Measurements from ENCODE around the gene PARD6A. TPM values are rescaled to one million over a fixed set of nuclear protein-coding genes. Genes with fewer than 3 reads are reported as not detected.

PARD6A gene
- total and polyA plus RNA-seq, 2 of the 13 experiments (the other 11 are each of a cell fraction or from before 2014, with no cell fraction given): 3.5 to 4.3 TPM

DNA sequence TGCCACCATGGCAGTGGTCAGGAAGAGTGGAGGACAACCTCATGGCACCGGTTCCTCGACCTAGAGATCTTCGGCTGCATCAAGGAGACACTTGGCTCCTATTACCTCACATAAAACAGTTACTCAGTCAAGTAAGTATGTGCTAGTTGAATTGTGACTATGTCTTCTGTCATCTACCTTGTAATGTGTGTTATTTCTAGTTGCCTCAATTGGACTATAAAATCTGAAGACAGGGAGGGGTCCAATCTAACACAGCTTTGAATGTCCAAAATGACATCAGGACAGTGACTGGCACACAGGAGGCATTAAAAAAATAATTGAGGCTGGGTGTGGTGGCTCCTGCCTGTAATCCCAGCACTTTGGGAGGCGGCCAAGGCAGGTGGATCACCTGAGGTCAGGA is 23.0 kb downstream of the PARD6A start:
- H3K4me3 ChIP-seq (replicated peaks in 1 of 3; ENCODE audit: insufficient read depth in 1 of 3, low read depth in 2 of 3, low read length in 3 of 3): no peak overlapping the region
- H3K27ac ChIP-seq (ENCODE audit: extremely low read length, insufficient read depth, low read length): no peak overlapping the region
- CTCF ChIA-PET (ENCODE audit: low intra/inter-chr PET ratio, low total read pairs): no interaction called here
- no peaks in the 10 kb centered on the region for H3K9me3 ChIP-seq (ENCODE audit: low read length)
- FAIRE-seq (no peak), ATAC-seq (no peak), DNase-seq (ENCODE audit: low spot score) (no peak)
- H4K20me1 ChIP-seq (ENCODE audit: insufficient read depth, low read length): no peaks in the 10 kb centered on the region
- no peak for TF ChIP-seq ZNF660 (CRISPR knock-in tag; IDR thresholded peaks at IDR 0.05; ENCODE audit: borderline replicate concordance, low read depth)
- TF ChIP-seq ZNF639 (CRISPR knock-in tag; conservative IDR thresholded peaks at IDR 0.05): no peak
- no peaks in the 10 kb centered on the region for H3K27me3 ChIP-seq (ENCODE audit: control insufficient read depth in 1 of 2, insufficient read depth in 2 of 2, low read length in 2 of 2)
- no TSS peak for BruUV-seq (replicated peaks)
- intact Hi-C loops (cut with micrococcal nuclease; ENCODE audit: unreplicated experiment): no loop called here
- POLR2A ChIA-PET: no interaction called here
- H3K4me1 ChIP-seq (ENCODE audit: insufficient read depth, low read length): no peaks in the 10 kb centered on the region
- in situ Hi-C loops (cut with HindIII; ENCODE audit: extremely low pct_ligation_motif_present, low pct_unique_long_range_greater_than_20kb): no loop called here
- H3K9ac ChIP-seq (ENCODE audit: insufficient read depth, low read depth, low read length): no peak overlapping the region
- no peaks in the 10 kb centered on the region for H3K79me2 ChIP-seq (ENCODE audit: insufficient read depth, low read length)
- 96% methylated on average over 4 of the region's 4 CpGs for WGBS (ENCODE audit: low lambda C conversion rate)
- H2AFZ ChIP-seq (ENCODE audit: low read length): no peak overlapping the region
- H3K36me3 ChIP-seq (replicated peaks in 1 of 2; ENCODE audit: control insufficient read depth in 1 of 2, insufficient read depth in 2 of 2, low read length in 2 of 2): peaks cover 15 to 32% of the 10 kb centered on the region in 2 experiments
- H3K4me2 ChIP-seq (ENCODE audit: low read depth, low read length): no peak overlapping the region

- ChIA-PET CTCF (ENCODE audit: low intra/inter-chr PET ratio, low total read pairs) (no interaction called here), POLR2A (no interaction called here)
- Histone ChIP-seq H2AFZ (ENCODE audit: low read length) (no peak overlapping the region), H4K20me1 (ENCODE audit: insufficient read depth, low read length) (no peaks in the 10 kb centered on the region), H3K9me3 (ENCODE audit: low read length) (no peaks in the 10 kb centered on the region), H3K79me2 (ENCODE audit: insufficient read depth, low read length) (no peaks in the 10 kb centered on the region), H3K4me1 (ENCODE audit: insufficient read depth, low read length) (no peaks in the 10 kb centered on the region), H3K27me3 (ENCODE audit: control insufficient read depth in 1 of 2, insufficient read depth in 2 of 2, low read length in 2 of 2) (no peaks in the 10 kb centered on the region), H3K36me3 (replicated peaks in 1 of 2; ENCODE audit: control insufficient read depth in 1 of 2, insufficient read depth in 2 of 2, low read length in 2 of 2) (peaks cover 15 to 27% of the 10 kb centered on the region in 2 experiments), H3K4me2 (ENCODE audit: low read depth, low read length) (no peak overlapping the region), H3K27ac (ENCODE audit: extremely low read length, insufficient read depth, low read length) (no peak overlapping the region), H3K4me3 (replicated peaks in 1 of 3; ENCODE audit: insufficient read depth in 1 of 3, low read depth in 2 of 3, low read length in 3 of 3) (no peak overlapping the region), H3K9ac (ENCODE audit: insufficient read depth, low read depth, low read length) (no peak overlapping the region)
- no peak for DNase-seq (ENCODE audit: low spot score)
- no TSS peak for BruUV-seq (replicated peaks)
- in situ Hi-C loops (cut with HindIII; ENCODE audit: extremely low pct_ligation_motif_present, low pct_unique_long_range_greater_than_20kb) (no loop called here), intact Hi-C loops (cut with micrococcal nuclease; ENCODE audit: unreplicated experiment) (no loop called here)
- no peak for FAIRE-seq
- TF ChIP-seq DRAP1 (CRISPR knock-in tag; IDR thresholded peaks at IDR 0.05) (no peak), GLI4 (CRISPR knock-in tag; IDR thresholded peaks at IDR 0.05; ENCODE audit: borderline replicate concordance) (no peak), TOE1 (CRISPR knock-in tag; IDR thresholded peaks at IDR 0.05) (no peak)
- TF ChIP-seq, protein P1, sequence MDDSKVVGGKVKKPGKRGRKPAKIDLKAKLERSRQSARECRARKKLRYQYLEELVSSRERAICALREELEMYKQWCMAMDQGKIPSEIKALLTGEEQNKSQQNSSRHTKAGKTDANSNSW (CRISPR knock-in tag; IDR thresholded peaks at IDR 0.05; ENCODE audit: borderline replicate concordance): no peak
- ATAC-seq: no peak
- whole genome bisulfite sequencing (ENCODE audit: low lambda C conversion rate): 95% methylated on average over 17 of the region's 17 CpGs
Observed at GRCh38 chr16:67685388-67686112, 24.8 kb downstream of the PARD6A start.

All from HepG2 (cell line).